Activated naive CD4-positive, alpha-beta T cell treated with anti-CD3 and anti-CD28 coated beads, Interleukin-2, amount 50 U/mL, for 72 hours (primary cell): Measurements from ENCODE around the gene WDR12. TPM values are rescaled to one million over a fixed set of nuclear protein-coding genes. Genes with fewer than 3 reads are reported as not detected.

Source experiments
- ATAC-seq, 2 donors: fragments of 150-1000 bp; cut with Tn5 transposase; 2 replicates each; pipeline ENCODE4 v1.10.0; 2021; ENCODE audit warnings: mild to moderate bottlenecking in 2 of 2, moderate library complexity in 2 of 2
- DNase-seq, 2 donors: peaks; one replicate each; pipeline ENCODE4 v3.0.0; 2021 to 2022; ENCODE audit warnings: low spot score in 2 of 2
- H3K27ac Mint-ChIP-seq, 2 donors: one replicate each; pipeline ENCODE4 v1.8.0; 2022; ENCODE audit warnings: mild to moderate bottlenecking in 2 of 2, mixed read lengths in 2 of 2
- H3K36me3 Mint-ChIP-seq, 2 donors: one replicate each; pipeline ENCODE4 v1.8.0; 2022; ENCODE audit warnings: mixed read lengths in 2 of 2
- H3K9me3 Mint-ChIP-seq, 2 donors: one replicate each; pipeline ENCODE4 v1.8.0; 2022; ENCODE audit warnings: mixed read lengths in 2 of 2
- total RNA-seq, 2 donors: library from RNA; stranded (reverse); gene quantifications; one replicate each; pipeline ENCODE4 v1.2.3, GENCODE V29; 2022

The WDR12 gene
- total RNA-seq, 2 donors from 2014 or later, result 82.5 to 101 TPM

DNA sequence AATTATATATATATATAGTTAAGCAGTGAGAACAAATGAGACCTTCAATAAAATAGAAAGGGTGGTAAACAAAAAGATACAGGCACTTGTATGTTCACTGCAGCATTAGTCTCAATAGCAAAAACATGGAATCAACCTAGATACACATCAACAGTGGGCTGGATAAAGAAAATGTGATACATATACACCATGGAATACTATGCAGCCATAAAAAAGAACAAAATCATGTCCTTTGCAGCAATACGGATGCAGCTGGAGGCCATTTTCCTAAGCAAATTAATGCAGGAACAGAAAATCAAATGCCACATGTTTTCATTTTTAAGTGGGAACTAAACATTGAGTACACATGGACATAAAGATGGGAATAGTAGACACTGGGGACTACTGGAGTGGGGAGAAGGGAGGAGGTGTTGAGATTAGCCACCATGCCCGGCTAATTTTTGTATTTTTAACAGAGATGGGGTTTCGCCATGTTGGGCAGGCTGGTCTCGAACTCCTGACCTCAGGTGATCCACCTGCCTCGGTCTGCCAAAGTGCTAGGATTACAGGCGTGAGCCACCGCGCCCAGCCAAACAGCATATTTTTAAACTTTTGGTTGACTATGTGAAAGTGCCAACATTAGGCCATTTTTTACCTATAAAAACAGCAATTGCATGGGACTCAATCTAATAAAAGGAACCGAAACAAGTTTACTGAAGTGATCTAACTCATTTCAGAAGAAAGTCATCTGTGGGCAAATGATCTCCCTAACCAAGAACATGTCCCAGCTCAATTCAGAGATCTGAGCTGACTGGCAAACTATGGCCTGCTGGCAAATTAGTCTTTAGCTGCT, 63.6 kb downstream of the WDR12 start:
- DNase-seq (no peak), ATAC-seq (no peak)
- H3K9me3 Mint-ChIP-seq, result no peaks in the 10 kb centered on the region
- H3K36me3 Mint-ChIP-seq, result peaks cover 6 to 10% of the 10 kb centered on the region in 2 donors
- no peak overlapping the region for H3K27ac Mint-ChIP-seq

DNA sequence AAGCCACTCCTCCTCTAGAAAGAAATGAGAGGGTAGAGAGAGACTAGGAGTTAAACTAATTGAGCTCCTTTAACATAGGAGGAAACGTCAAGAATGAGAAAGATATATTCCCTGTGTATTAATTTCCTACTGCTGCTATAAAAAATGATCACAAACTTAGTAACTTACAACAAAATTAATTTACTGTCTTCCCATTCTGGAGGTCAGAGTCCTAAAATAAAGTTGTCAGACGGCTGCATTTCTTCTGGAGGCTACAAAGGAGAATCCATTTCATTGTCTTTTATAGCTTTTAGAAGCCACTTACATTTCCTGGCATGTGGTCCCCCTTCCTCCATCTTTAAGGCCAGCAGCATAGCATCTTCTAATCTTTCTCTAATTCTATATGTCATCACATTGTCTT, 66.8 kb downstream of the WDR12 start:
- no peak for ATAC-seq
- no peak for DNase-seq
- no peak overlapping the region for H3K27ac Mint-ChIP-seq
- peaks cover 5 to 7% of the 10 kb centered on the region in 2 donors for H3K9me3 Mint-ChIP-seq
- peaks cover 11 to 20% of the 10 kb centered on the region in 2 donors for H3K36me3 Mint-ChIP-seq

DNA sequence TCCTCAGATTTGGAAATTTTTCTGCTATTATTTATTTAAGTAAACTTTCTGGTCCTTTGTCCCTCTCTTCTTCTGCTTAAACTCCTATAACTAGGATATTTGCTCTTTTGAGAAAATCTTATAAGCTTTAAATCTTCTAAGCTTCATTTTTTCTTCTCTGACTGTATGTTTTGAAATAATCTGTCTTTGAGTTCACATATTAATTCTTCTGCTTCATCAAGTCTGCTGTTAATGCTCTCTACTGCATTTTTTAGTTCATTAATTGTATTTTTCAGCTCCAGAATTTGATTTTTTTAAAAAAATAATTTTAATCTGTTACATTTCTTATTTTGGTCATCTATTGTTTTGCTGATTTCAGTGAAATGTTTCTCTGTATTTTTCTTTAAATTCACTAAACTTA, 68.8 kb downstream of the WDR12 start:
- Mint-ChIP-seq H3K36me3 (peaks cover 11 to 16% of the 10 kb centered on the region in 2 donors), H3K27ac (no peak overlapping the region), H3K9me3 (peaks cover 5 to 7% of the 10 kb centered on the region in 2 donors)
- ATAC-seq (no peak), DNase-seq (no peak)

DNA sequence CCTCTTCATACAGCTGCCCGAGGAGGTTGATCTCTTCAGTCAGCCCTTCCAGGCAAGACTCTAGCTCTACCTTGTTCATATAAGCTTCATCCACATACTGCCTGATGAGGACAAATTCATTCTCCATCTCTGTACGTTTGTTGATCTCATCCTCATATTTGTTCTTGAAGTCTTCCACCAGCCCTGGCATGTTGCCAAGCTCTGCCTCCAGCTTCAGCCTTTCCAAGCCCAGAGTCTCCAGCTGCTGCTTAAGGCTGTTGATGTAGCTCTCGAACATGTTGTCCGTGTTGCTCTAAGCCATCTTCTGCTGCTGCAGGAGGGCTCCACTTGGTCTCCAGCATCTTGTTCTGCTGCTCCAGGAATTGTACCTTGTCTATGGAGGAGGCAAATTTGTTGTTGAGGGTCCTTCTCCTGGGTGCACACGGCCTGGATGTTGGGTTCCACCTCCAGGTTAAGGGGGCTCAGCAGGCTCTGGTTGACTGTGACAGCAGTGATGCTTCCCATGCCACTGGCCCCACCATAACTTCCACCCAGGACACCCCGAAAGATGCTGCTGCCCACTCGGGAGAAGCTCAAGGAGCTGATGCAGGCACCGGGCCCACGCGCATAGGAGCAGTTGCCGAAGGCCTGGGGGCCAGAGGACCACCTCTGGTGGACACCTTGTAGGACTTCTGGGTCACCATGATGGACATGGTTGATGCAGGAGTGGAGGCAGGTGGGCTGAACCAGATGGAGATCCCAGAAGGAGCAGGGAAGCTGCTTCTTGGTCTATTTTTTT, 70.2 kb downstream of the WDR12 start:
- Mint-ChIP-seq H3K36me3 (peaks cover 11 to 16% of the 10 kb centered on the region in 2 donors), H3K9me3 (peaks cover 5 to 7% of the 10 kb centered on the region in 2 donors), H3K27ac (no peak overlapping the region)
- DNase-seq (no peak), ATAC-seq (no peak)

DNA sequence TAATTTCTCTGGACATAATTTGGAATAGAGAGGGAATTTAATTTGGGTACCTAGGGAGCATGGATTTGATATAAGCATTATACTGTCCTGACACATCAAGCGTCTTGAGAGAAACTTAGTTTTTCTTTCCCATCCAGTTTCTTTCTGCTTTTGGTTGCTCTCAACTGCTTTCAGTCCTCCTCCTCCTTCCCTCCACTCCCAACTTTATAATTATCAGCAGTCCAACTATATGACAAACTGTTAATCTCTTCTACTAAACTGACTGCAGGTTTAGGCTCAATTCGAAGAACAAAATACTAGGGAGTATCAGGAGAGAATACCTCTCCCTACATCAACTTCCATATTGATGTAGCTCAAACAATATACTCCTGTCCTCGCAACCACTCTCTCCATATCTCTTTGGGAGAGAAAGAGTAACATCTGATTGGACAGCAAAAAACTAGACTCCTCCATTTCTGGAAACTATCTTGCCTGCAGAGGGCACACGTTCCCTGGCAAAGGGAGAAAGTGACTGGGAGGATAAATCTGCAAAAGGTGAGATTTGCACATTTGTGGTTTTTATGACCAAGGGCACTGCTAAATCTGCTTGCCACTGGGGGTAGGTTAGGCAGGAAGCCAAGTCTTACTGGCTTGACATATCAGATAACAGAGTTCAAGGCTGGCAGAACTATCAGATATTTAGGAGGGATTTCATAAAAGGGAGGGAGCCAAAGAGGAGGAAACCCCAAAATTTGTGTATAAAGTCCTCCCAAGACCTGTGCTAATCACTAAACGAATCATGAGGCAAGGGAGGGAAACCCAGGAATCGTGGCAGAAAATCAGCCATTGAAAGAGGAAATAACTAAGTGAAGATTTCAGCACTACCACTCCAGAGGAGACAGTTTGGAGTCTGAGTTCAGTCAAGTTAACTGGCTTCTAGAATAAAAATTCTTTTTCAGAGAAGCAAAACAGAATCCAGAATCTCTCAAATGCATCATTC, 79.9 kb downstream of the WDR12 start:
- peak overlapping the region in 1 of 2 donors; percentile 27 for H3K27ac Mint-ChIP-seq
- DNase-seq (peak in 1 of 2 donors; percentile 51), ATAC-seq (peak; percentile 75 to 92)
- no peaks in the 10 kb centered on the region for H3K36me3 Mint-ChIP-seq
- H3K9me3 Mint-ChIP-seq, result no peaks in the 10 kb centered on the region

DNA sequence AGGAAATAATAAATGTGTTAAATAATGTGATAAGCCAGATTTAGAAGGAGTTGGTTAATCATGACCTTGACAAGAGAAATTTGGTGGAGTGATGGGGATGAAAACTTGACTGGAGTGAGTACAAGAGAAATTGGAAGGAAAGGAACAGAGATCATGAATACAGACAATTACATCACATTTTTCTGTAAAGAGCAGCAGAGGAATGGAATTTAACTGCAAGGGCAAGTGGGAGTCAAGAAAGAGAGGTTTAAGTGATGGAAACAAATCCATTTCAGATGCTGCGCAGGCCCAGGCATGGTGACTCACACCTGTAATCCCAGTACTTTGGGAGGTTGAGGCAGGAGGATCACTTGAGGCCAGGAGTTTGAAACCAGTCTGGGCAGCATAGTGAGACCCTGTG, 86.6 kb downstream of the WDR12 start:
- DNase-seq (no peak), ATAC-seq (no peak)
- Mint-ChIP-seq H3K27ac (no peak overlapping the region), H3K9me3 (no peaks in the 10 kb centered on the region), H3K36me3 (no peaks in the 10 kb centered on the region)

Other genes starting within 250 kb of the WDR12 start
- 1 to 10 TPM; 6.2 to 10.0 TPM for gene ICA1L, start 39.9 kb downstream of the WDR12 start, total RNA-seq
- gene CARF, start 602 bp upstream of the WDR12 start, total RNA-seq, result 1 to 10 TPM; 3.9 to 8.5 TPM
- gene NBEAL1, start 103.2 kb upstream of the WDR12 start, total RNA-seq, result 10 to 100 TPM; 15.6 to 22.6 TPM